ENCODE measurements around the gene GPR3. TPM values are rescaled to one million over a fixed set of nuclear protein-coding genes. Genes with fewer than 3 reads are reported as not detected.

Gene GPR3
- total and polyA plus RNA-seq, 2 of the 8 experiments (the other 6 are each of a cell fraction or from before 2014, with no cell fraction given), result 9.9 to 26.5 TPM

- no peak for TF ChIP-seq CHD2 (IDR thresholded peaks at IDR 0.05; ENCODE audit: low read length)
- no peak for TF ChIP-seq SAP30 (IDR thresholded peaks at IDR 0.05; ENCODE audit: insufficient read depth, insufficient replicate concordance, low read length)
These were observed 36.7 kb upstream of the GPR3 start (continued) for GRCh38 chr1:27355683-27356082.

Data from H1 (cell line).